SIG-M5 treated with dmso at 0.1 percent for 504 hours (cell line): Measurements from ENCODE around the gene MDFIC2.
"Not testable (repeated sequence)": the region's sequence is repeated elsewhere in the genome, so short reads cannot be mapped to it uniquely, and the experiment has no call there.

Experiments
- DNase-seq: peaks from one replicate; lab custom pipeline; 2025; ENCODE audit not compliant: unreplicated experiment; lab: John Stamatoyannopoulos, UW

Gene MDFIC2

DNA sequence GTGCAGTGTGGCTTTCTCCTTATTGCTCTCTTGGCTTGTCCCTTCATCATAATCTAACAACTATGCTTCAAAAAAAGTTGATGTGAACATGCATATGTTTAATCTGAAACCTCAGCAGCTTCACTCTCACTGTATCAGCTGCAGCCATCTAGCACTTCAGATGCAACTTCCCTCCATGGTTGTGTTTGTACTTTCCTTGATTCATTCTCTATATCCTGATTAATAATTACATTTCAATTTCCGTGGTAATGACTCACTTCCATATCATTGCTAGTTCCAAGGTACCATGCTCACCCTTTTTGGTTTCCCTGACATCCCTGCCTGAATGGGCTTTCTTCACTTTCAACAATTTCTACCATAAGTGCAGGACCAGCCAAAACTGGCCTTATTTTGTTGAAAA lies 51.2 kb downstream of the MDFIC2 start:
- no peak for DNase-seq

DNA sequence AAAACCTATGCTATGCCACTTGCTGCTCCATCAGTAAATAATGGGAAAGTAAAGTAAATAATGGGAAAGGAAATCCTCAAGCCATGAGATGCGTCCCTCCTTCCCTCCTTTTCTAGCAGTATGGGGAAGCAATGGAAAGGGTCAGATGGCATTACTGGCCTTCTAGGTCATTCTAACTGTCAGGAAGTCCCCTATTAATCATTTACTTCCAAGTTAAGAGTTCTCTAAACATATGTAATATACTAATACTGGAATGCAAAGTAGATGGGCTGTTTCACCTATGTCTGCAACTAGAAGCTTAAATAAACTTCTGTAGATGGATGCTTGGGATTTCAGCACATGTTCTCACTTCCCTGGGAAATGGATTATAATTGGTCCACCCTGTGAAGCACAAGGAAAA lies 55.9 kb downstream of the MDFIC2 start:
- no peak for DNase-seq

DNA sequence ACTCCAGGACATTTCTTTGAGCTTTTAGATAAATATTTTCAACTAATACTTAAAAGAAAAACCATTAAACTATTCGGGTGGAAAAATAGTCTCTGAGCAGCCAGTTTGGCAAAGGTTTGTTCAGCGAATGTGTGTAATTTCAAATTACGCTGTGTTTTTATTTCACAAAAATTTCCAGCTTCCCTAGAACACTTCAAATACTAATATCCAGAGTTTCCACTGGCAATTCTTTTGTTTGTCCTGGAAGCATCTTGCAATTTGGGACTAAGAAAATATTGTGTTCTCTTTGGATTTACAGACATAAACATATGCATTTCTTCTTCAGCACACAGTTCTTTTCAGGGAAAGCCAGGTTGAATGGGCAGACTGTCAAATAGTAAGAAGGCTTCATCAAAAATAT lies 61.9 kb downstream of the MDFIC2 start:
- DNase-seq = no peak

DNA sequence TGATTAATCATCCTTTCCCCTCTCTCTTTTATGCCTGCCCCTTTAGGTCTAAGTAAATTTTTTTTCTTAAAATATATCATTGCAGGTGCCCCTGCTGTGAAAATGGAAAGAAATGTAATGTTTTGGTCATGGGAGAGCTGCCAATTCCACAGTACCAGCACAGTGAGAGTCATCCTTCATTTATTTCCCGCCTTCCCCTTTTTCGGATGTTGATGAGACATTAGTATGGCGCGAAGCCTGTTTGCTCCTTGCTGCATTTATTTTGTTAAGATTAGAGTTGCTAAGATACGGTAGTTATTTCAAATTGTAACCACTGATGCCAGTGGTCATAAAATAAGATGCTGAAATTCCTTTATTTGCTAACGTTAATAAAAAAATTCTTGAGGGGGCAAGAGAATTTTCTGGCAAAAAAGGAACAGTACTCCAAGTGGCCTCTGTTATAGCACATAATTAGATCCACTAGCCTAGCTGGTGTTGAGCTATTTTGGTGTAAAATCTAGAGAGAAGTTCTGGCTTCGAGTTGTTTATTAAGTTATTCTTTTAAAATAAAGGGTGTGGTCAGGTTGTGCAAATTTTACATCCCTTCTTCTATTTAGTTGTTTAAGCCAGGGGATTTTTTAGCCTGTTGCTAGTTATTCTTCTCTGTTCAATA lies 62.8 kb downstream of the MDFIC2 start:
- DNase-seq = no peak

DNA sequence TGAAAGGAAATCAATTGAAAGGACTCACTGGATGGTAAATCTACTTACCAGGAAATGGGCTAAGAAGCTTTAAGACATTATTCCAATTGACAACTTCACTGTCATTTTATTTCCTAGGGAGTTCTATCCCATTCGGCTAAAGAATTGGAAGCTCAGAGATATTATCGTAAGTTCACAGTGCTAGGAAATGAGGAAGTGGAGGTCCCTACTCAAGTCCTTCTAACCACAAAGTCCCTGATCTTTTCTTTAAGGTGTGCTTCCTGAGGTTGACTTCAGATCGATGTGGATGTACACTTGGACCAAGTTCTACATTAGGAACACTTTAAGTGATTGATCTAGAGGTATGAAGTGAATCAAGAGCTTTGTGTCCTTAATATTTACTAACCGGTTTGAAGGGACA lies 63.6 kb downstream of the MDFIC2 start:
- DNase-seq = no peak

DNA sequence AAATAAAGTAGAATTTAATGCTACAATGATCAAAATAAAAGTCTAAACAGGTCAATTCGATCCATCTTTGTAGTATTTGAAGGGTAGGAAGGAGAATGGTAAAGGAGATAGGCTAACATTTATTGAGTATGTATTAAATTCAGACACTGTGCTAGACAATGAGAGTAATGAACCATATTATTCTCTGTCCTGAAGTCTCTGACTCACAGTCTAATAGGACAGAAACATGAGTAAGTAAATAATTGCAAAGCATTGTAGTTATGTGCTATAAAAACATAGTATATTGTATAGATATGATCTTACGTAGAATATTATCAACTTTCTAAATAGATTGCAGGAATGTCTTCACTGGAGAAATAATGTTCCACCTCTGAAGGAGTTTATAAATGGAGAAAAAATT lies 64.5 kb downstream of the MDFIC2 start:
- no peak for DNase-seq

- no peak for DNase-seq
These were observed 66.5 kb downstream of the MDFIC2 start for GRCh38 chr3:70245746-70246525.

DNA sequence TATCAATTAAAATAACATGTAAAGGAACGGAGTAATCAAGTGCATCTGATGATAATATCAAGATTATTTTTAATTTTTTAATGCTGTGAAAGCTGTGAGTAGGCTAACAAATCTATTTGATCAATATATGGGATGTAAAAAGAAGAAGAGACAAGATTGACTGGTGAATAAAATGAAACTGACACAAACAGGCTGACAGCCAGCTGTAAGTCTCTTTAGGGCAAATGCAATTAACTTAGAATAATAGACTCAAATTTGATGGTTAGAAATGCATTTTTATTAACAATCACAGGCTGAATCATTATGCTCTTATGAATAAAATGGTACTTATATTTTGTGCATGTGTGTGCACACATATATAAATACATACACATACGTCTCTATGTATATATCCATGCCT lies 68.0 kb downstream of the MDFIC2 start:
- DNase-seq = no peak

GRCh38 chr3:70242297-70242882 lies 70.0 kb downstream of the MDFIC2 start:
- DNase-seq = no peak

DNA sequence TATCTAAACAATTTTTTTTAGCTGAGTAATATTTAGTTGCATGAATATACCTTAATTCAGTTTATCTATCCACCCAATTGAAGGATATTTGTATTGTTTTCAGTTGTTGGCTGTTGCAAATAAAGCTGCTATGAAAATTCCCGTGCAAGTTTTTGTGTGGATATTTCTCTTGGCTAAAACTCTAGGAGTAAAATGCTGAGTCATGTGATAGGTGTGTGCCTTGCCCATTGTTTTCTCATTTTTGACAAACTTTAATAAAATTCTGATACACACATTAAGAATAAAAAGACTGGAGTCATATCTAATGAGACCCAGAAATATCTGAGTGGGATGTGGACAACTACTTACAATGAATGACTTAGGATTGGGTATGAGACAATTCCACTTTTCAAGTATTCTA lies 78.6 kb downstream of the MDFIC2 start:
- no peak for DNase-seq

DNA sequence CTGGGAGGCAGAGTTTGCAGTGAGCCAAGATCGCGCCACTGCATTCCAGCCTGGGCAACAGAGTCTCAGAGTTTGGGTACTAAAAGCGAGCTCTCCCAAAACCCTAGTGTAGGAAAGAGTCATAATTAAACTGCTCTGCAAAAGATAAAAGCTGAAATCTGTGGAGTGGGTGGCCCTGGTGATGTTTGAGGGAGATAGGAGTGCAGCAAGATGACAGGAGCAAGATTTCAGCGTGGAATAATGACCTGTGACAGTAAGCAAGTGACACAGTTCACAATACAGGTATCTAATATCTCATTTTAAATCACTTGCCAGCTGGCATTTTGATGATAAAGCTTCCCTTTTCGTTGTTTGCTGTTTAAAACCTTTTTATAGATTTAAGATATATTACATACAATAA lies 79.3 kb downstream of the MDFIC2 start:
- DNase-seq = no peak

DNA sequence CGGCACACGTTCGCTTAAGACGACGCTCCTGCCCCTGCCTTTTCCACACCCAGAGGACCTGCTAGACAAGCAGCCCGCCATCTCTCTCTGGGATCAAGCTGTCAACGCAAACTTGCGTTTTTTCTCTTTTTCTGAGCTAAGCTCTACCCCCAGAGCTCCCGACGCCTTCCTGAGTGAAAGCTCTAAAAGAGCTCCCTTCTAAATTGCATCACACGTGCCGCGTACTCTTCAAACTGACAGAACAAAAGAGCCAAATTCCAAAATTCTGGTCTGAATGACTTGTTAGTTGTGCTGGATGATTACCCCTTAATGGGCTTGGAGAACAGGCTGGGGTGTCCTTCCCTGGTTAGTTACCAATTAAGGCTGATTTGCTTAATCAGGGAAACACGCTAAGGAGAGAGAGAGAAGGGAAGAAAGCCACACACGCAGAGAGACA lies 81.2 kb downstream of the MDFIC2 start:
- DNase-seq = no peak

DNA sequence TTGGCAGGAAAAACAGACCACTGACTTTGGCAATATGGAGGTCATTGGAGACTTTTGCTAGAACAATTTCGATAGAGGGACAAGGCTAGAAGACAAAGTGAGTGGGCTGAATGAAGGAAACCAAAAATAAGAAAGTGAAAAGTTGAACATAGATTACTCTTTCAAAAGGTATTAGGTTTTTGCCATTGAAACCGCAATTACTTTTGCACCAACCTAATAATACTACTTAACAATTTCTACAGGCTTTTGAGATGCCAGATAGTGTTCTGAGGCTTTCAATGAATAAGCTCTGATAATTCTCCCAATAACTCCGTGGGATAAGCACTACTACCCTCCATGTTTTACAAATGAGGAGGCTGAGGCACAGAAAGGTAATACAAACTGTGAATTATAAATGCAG lies 85.0 kb downstream of the MDFIC2 start:
- no peak for DNase-seq

DNA sequence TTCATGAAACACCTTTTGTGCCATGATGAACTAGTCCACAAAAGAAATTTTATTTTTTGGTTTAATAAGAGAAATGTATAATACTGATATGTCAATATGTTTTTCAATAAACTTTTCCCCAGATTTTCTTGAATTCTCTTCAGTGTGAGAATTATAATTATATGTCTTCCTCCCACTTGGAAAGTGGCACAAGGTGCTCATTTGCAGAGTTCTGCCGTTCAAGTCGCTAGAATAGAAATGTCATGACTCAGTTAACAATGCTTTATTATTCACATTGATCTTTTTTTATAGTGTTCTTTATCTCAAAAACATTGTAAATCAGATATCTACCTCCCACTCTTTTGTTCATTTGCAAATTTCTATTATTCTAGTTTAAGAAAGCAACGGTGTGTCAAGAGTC lies 87.3 kb downstream of the MDFIC2 start:
- DNase-seq = no peak

DNA sequence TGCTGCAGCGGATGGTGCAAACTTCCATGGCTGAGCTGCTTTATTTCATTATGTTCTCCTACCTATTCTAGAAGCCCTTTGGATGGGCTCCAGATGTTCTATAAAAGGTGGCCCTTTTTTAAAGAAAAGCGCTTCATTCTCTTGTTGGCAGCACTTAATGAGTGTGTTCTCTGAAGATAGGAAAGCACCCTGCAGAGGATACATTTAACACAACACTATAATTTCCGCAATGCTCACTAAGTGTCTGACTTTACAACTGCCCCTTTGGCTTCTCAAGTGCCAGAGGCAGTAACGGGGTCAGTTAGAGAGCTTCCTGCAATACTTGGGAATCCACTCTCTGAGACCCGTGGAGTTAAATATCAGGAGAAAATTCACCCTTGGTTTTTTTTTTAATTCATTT lies 88.1 kb downstream of the MDFIC2 start:
- no peak for DNase-seq

DNA sequence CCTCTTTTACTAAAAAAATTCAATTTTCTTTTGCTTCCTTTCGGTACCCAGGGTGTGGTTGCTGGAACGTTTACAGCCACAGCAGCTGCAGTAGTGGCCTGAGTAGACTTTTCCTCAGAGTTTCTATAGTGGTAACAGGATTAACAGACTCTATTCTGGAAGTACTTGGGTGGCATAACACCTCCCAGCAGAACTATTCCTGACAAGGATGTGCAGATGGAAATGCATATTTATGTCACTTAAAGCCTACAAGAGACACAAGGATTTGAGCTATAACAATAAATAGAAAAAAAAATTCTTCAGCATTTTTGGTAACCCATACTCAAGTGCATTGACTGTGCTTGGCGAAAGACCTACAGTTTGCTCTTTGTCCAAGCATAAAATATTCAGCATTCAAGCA lies 94.0 kb downstream of the MDFIC2 start:
- no peak for DNase-seq

DNA sequence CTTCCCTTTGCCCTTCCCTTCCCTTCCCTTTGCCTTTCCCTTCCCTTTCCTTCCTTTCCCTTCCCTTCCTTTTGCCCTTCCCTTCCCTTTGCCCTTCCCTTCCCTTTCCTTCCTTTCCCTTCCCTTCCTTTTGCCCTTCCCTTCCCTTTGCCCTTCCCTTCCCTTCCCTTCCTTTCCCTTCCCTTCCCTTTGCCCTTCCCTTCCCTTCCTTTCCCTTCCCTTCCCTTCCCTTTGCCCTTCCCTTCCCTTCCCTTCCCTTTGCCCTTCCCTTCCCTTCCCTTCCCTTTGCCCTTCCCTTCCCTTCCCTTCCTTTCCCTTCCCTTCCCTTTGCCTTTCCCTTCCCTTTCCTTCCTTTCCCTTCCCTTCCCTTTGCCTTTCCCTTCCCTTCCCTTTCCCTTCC lies 101.2 kb downstream of the MDFIC2 start:
- DNase-seq = not testable (repeated sequence)

GRCh38 chr3:70201975-70202374 lies 110.5 kb downstream of the MDFIC2 start:
- no peak for DNase-seq

DNA sequence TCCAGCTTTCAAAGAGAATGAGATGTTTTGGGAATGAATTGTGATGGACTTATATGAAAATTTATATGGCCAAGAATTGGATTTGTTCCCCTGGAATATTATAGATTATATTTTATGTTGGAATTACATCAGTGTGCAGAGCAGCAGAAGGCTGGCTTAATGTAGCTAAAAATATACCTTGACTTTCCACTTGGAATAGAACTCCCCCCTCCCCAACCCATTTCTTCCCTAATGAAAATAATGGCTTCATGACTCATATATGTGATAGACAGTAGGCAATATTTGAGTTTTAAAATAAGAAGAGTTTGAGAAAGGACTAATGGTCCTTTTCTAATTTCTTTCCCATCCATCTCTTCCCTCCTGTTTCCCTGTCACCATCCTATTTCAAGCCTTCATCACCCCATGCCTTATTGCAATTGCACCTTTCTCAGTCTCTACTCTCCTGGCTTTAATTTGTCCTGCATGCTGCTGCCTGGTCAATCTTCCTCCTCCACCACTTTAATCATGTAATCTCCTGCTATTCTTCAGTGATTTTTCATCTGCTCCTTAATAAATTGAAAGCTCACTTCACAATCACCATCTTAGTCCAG lies 122.5 kb downstream of the MDFIC2 start:
- no peak for DNase-seq

DNA sequence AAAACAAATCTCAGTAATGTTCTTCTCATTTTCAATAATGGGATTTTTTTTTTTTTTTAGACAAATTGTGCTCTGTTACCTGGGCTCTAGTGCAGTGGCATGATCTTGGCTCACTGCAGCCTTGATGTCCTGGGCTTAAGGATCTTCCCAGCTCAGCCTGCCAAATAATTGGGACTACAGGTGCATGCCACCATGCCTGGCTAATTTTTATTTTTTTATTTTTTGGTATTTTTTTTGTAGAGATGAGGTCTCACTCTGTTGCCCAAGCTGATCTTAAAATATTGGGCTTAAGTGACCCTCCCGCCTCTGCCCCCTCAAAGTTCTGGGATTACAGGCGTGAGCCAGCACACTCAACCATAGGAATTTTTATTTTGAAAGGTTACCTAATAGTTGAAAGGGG lies 126.2 kb downstream of the MDFIC2 start:
- DNase-seq = no peak

DNA sequence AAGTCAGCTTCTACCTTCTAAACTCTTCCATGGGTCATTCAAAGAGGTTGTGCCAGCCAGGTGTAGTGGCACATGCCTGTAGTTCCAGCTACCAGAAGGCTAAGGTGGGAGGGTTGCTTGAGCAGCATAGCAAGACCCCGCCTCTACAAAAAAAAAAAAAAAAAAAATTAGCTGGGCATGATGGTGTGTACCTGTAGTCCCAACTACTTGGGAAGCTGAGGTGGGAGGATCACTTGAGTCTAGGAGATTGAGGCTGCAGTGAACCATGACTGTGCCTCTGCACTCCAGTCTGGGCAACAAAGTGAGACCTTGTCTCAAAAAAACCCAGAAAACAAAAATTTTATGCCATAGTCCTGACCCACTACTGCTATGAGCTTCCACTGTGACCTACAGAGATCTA lies 126.8 kb downstream of the MDFIC2 start:
- DNase-seq = no peak
